ENCODE results near the gene HTRA3.

DNA sequence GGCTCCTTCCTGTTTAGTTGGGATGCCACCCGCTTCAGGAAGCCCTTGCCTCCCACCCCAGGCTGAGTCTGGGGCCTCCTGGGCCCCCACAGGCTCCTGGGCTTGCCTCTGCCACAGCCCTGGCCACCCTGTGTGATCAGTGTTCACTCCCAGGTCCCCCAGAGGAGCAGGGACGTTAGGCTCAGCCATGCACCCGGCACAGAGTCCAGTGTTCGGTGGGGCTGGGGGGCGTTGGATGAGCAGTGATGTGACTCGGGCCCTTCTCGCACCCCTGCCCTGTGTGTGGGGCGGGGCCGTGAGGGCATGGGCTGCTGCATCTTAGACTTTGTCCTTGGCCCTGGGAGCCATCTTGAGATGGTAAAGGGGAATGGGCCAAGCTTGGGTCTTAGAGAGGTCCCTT is 29.9 kb upstream of the HTRA3 start:
- TF ChIP-seq, protein P1, sequence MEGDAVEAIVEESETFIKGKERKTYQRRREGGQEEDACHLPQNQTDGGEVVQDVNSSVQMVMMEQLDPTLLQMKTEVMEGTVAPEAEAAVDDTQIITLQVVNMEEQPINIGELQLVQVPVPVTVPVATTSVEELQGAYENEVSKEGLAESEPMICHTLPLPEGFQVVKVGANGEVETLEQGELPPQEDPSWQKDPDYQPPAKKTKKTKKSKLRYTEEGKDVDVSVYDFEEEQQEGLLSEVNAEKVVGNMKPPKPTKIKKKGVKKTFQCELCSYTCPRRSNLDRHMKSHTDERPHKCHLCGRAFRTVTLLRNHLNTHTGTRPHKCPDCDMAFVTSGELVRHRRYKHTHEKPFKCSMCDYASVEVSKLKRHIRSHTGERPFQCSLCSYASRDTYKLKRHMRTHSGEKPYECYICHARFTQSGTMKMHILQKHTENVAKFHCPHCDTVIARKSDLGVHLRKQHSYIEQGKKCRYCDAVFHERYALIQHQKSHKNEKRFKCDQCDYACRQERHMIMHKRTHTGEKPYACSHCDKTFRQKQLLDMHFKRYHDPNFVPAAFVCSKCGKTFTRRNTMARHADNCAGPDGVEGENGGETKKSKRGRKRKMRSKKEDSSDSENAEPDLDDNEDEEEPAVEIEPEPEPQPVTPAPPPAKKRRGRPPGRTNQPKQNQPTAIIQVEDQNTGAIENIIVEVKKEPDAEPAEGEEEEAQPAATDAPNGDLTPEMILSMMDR (IDR thresholded peaks at IDR 0.05; ENCODE audit: poor library complexity, severe bottlenecking), result no peak
- TF ChIP-seq EZH2 (IDR thresholded peaks at IDR 0.05; ENCODE audit: borderline replicate concordance, insufficient read depth, low read length, poor library complexity, severe bottlenecking), result no peak
- TF ChIP-seq MXI1 (conservative IDR thresholded peaks at IDR 0.05; ENCODE audit: poor library complexity, severe bottlenecking), result no peak
- no peak for TF ChIP-seq TAF1 (IDR thresholded peaks at IDR 0.05; ENCODE audit: low read depth)

All from neural cell (in vitro differentiated cells).